Neural cell (in vitro differentiated cells): ENCODE data around the gene CAPN14. TPM values are rescaled to one million over a fixed set of nuclear protein-coding genes. Genes with fewer than 3 reads are reported as not detected.

Experiments
- H2AFZ ChIP-seq: fragments of 200-600, 300-800 bp; sonication (generic), shearing (Covaris generic); 2 replicates; pipeline ENCODE4 v1.6.0; 2014; ENCODE audit warnings: low read depth, mild to moderate bottlenecking, antibody characterized with exemption, low read length, moderate library complexity
- H3F3A ChIP-seq: fragments of 200-600 bp; shearing (Covaris generic); 2 replicates; pipeline ENCODE4 v1.6.1; 2016; ENCODE audit warnings: mild to moderate bottlenecking, moderate library complexity, mixed read lengths, antibody characterized with exemption, low read length; ENCODE audit not compliant: insufficient read depth, poor library complexity, severe bottlenecking
- H3K27ac ChIP-seq: fragments of 200-600, 300-800 bp; sonication (generic), shearing (Covaris generic); 2 replicates; pipeline ENCODE4 v1.5.1; 2014; ENCODE audit warnings: mild to moderate bottlenecking, low read length, moderate library complexity
- H3K27me3 ChIP-seq: fragments of 300-800, 200-600 bp; sonication (generic), shearing (Covaris generic); 2 replicates; pipeline ENCODE4 v1.6.0; 2014; ENCODE audit warnings: mild to moderate bottlenecking, low read depth, low read length, moderate library complexity; ENCODE audit not compliant: insufficient read depth
- H3K36me3 ChIP-seq: fragments of 300-800, 200-600 bp; sonication (generic), shearing (Covaris generic); 2 replicates; pipeline ENCODE4 v1.5.1; 2014; ENCODE audit warnings: mild to moderate bottlenecking, antibody characterized with exemption, low read length, moderate library complexity; ENCODE audit not compliant: insufficient read depth
- H3K4me2 ChIP-seq: fragments of 300-800, 200-600 bp; sonication (generic), shearing (Covaris generic); 2 replicates; pipeline ENCODE4 v1.6.0; 2014; ENCODE audit warnings: mild to moderate bottlenecking, low read length
- H3K4me3 ChIP-seq: fragments of 300-800, 200-600 bp; sonication (generic), shearing (Covaris generic); 2 replicates; pipeline ENCODE4 v1.5.1; 2014; ENCODE audit warnings: mild to moderate bottlenecking, low read length, moderate library complexity
- H3K79me2 ChIP-seq: fragments of 200-600 bp; shearing (Covaris generic); replicated peaks from 2 replicates; pipeline ENCODE4 v1.6.0; 2014; ENCODE audit warnings: mild to moderate bottlenecking, low read length, moderate library complexity; ENCODE audit not compliant: insufficient read depth
- H3K9ac ChIP-seq: fragments of 300-800, 200-600 bp; sonication (generic), shearing (Covaris generic); 2 replicates; pipeline ENCODE4 v1.6.1; 2016; ENCODE audit warnings: mild to moderate bottlenecking, low read length, mixed read lengths
- H3K9me2 ChIP-seq: fragments of 200-600 bp; shearing (Covaris generic); 2 replicates; pipeline ENCODE4 v1.6.1; 2016; ENCODE audit warnings: mild to moderate bottlenecking, low read length, mixed read lengths; ENCODE audit not compliant: insufficient read depth
- H3K9me3 ChIP-seq: fragments of 200-600, 300-800 bp; sonication (generic), shearing (Covaris generic); 2 replicates; pipeline ENCODE4 v1.6.1; 2016; ENCODE audit warnings: mild to moderate bottlenecking, mixed run types, low read length, moderate library complexity, mixed read lengths
- H4K20me1 ChIP-seq: fragments of 200-600 bp; shearing (Covaris generic); 2 replicates; pipeline ENCODE4 v1.6.1; 2016; ENCODE audit warnings: mild to moderate bottlenecking, mixed run types; ENCODE audit not compliant: insufficient read depth
- EP300 ChIP-seq: fragments of 450-650 bp; conservative IDR thresholded peaks from 2 replicates; pipeline ENCODE4 v1.6.1; 2014; ENCODE audit warnings: antibody characterized with exemption, mild to moderate bottlenecking, moderate library complexity; ENCODE audit not compliant: poor library complexity, severe bottlenecking
- EZH2 ChIP-seq: fragments of 200-600, 300-800 bp; shearing (Covaris generic), sonication (generic); IDR thresholded peaks from 2 replicates; pipeline ENCODE4 v1.6.1; 2014; ENCODE audit warnings: antibody characterized with exemption, low read length, borderline replicate concordance, mild to moderate bottlenecking; ENCODE audit not compliant: insufficient read depth, poor library complexity, severe bottlenecking
- MXI1 ChIP-seq: fragments of 450-650 bp; conservative IDR thresholded peaks from 2 replicates; pipeline ENCODE4 v1.6.1; 2014; ENCODE audit warnings: antibody characterized with exemption, mild to moderate bottlenecking; ENCODE audit not compliant: poor library complexity, severe bottlenecking
- POLR2AphosphoS5 ChIP-seq: IDR thresholded peaks from 2 replicates; pipeline ENCODE4 v1.6.1; 2012
- RAD21 ChIP-seq: fragments of 450-650 bp; conservative IDR thresholded peaks from 2 replicates; pipeline ENCODE4 v1.6.1; 2014; ENCODE audit warnings: antibody characterized with exemption, mild to moderate bottlenecking, moderate library complexity
- SMC3 ChIP-seq: fragments of 450-650 bp; conservative IDR thresholded peaks from 2 replicates; pipeline ENCODE4 v1.6.1; 2014; ENCODE audit warnings: antibody characterized with exemption, mild to moderate bottlenecking, moderate library complexity; ENCODE audit not compliant: poor library complexity
- TAF1 ChIP-seq: IDR thresholded peaks from 2 replicates; pipeline ENCODE4 v1.6.1; 2012; ENCODE audit warnings: low read depth
- polyA plus RNA-seq: library from polyadenylated mRNA; depleted of rRNA; stranded (reverse); fragments of >200 nt; gene quantifications from 2 replicates; pipeline ENCODE4 v1.2.3, GENCODE V29; 2014
- TF ChIP-seq, protein P1 (sequence below): IDR thresholded peaks from 2 replicates; pipeline ENCODE4 v1.6.1; 2012; ENCODE audit warnings: borderline replicate concordance
- TF ChIP-seq, protein P2 (sequence below): fragments of 450-650 bp; IDR thresholded peaks from 2 replicates; pipeline ENCODE4 v1.5.1; 2014; ENCODE audit warnings: antibody characterized with exemption, mild to moderate bottlenecking, moderate library complexity; ENCODE audit not compliant: poor library complexity, severe bottlenecking

CAPN14 gene
- polyA plus RNA-seq, 1 donor from 2014 or later, result 2.1 TPM

DNA sequence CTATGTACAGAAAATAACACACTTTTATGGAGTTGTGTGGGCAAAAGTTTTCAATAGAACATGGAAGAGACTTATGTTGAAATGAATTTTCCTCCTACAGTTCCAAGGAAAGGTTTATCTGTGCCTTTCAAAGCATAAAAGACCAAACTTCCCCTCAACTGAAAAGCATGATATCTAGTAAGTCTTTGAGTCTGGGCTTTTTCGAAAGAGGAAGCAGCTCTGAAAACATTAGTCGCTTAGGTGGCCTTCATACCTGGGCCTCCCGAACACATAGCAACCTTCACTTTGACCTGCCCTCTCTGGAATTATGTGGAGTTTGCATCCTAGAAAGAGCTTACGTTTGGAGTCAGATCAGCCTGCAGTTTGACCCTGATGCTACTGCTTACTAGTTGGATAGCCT is 4.8 kb upstream of the CAPN14 start:
- Histone ChIP-seq H3K36me3 (no peaks in the 10 kb centered on the region), H2AFZ (no peak overlapping the region), H3K4me2 (no peak overlapping the region), H3K9me2 (no peaks in the 10 kb centered on the region), H3K4me3 (no peak overlapping the region), H3K27me3 (no peaks in the 10 kb centered on the region), H3K27ac (no peak overlapping the region), H3F3A (no peaks in the 10 kb centered on the region), H3K9ac (no peak overlapping the region), H3K9me3 (no peaks in the 10 kb centered on the region), H4K20me1 (no peaks in the 10 kb centered on the region), H3K79me2 (no peaks in the 10 kb centered on the region)
- TF ChIP-seq SMC3 (no peak), MXI1 (no peak), TAF1 (no peak), RAD21 (no peak), EP300 (no peak), EZH2 (no peak), POLR2AphosphoS5 (no peak)
- TF ChIP-seq, protein P1, sequence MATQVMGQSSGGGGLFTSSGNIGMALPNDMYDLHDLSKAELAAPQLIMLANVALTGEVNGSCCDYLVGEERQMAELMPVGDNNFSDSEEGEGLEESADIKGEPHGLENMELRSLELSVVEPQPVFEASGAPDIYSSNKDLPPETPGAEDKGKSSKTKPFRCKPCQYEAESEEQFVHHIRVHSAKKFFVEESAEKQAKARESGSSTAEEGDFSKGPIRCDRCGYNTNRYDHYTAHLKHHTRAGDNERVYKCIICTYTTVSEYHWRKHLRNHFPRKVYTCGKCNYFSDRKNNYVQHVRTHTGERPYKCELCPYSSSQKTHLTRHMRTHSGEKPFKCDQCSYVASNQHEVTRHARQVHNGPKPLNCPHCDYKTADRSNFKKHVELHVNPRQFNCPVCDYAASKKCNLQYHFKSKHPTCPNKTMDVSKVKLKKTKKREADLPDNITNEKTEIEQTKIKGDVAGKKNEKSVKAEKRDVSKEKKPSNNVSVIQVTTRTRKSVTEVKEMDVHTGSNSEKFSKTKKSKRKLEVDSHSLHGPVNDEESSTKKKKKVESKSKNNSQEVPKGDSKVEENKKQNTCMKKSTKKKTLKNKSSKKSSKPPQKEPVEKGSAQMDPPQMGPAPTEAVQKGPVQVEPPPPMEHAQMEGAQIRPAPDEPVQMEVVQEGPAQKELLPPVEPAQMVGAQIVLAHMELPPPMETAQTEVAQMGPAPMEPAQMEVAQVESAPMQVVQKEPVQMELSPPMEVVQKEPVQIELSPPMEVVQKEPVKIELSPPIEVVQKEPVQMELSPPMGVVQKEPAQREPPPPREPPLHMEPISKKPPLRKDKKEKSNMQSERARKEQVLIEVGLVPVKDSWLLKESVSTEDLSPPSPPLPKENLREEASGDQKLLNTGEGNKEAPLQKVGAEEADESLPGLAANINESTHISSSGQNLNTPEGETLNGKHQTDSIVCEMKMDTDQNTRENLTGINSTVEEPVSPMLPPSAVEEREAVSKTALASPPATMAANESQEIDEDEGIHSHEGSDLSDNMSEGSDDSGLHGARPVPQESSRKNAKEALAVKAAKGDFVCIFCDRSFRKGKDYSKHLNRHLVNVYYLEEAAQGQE, result no peak
- TF ChIP-seq, protein P2, sequence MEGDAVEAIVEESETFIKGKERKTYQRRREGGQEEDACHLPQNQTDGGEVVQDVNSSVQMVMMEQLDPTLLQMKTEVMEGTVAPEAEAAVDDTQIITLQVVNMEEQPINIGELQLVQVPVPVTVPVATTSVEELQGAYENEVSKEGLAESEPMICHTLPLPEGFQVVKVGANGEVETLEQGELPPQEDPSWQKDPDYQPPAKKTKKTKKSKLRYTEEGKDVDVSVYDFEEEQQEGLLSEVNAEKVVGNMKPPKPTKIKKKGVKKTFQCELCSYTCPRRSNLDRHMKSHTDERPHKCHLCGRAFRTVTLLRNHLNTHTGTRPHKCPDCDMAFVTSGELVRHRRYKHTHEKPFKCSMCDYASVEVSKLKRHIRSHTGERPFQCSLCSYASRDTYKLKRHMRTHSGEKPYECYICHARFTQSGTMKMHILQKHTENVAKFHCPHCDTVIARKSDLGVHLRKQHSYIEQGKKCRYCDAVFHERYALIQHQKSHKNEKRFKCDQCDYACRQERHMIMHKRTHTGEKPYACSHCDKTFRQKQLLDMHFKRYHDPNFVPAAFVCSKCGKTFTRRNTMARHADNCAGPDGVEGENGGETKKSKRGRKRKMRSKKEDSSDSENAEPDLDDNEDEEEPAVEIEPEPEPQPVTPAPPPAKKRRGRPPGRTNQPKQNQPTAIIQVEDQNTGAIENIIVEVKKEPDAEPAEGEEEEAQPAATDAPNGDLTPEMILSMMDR, result no peak

DNA sequence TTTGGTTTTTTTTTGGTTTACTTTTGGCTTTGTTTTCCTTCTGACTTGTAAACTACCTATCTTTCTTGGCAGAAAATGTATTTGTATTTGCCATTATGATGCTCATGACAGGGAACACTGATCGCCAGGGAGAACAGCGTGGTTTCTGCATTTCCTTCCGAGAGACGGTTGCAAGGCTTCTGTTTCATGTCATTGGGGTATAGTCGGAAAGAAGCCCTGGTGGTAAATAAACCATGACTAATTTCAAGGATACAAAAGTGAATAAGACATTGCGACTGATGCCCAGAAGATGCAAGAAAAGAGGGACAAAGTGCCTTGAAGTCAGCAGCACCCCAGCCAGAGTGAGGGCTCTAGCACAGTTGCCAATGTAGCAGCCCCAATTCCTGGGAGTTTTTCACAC is 4.2 kb upstream of the CAPN14 start:
- H2AFZ ChIP-seq, result no peak overlapping the region
- H3F3A ChIP-seq, result no peaks in the 10 kb centered on the region
- TF ChIP-seq TAF1 (no peak), POLR2AphosphoS5 (no peak), SMC3 (no peak), EP300 (no peak), EZH2 (no peak), MXI1 (no peak), RAD21 (no peak)
- TF ChIP-seq, protein P1, result no peak
- TF ChIP-seq, protein P2, result no peak
- no peak overlapping the region for H3K27ac ChIP-seq
- no peaks in the 10 kb centered on the region for H4K20me1 ChIP-seq
- no peaks in the 10 kb centered on the region for H3K79me2 ChIP-seq
- H3K27me3 ChIP-seq, result no peaks in the 10 kb centered on the region
- H3K9ac ChIP-seq, result no peak overlapping the region
- no peak overlapping the region for H3K4me2 ChIP-seq
- no peak overlapping the region for H3K4me3 ChIP-seq
- no peaks in the 10 kb centered on the region for H3K9me3 ChIP-seq
- no peaks in the 10 kb centered on the region for H3K9me2 ChIP-seq
- H3K36me3 ChIP-seq, result no peaks in the 10 kb centered on the region
